ENCODE measurements around the gene NDUFB3. TPM values are rescaled to one million over a fixed set of nuclear protein-coding genes. Genes with fewer than 3 reads are reported as not detected.

The NDUFB3 gene
- total and polyA plus RNA-seq, 2 experiments from 2014 or later = 34.3 to 230 TPM

- H3K79me2 ChIP-seq (replicated peaks; ENCODE audit: insufficient read depth) = no peaks in the 10 kb centered on the region; the same call in 1 of the 2 replicates
- H3K27me3 ChIP-seq (ENCODE audit: insufficient read depth) = no peaks in the 10 kb centered on the region
- no peak overlapping the region for H3K27ac Mint-ChIP-seq
- no peaks in the 10 kb centered on the region for H3K4me1 Mint-ChIP-seq
- H3K4me1 ChIP-seq (ENCODE audit: insufficient read depth) = no peaks in the 10 kb centered on the region
- no peak overlapping the region for H3K4me3 ChIP-seq
- H3K9me2 ChIP-seq (ENCODE audit: insufficient read depth) = no peaks in the 10 kb centered on the region
- no peaks in the 10 kb centered on the region for H3K36me3 ChIP-seq (ENCODE audit: insufficient read depth)
- H3F3A ChIP-seq (replicated peaks; ENCODE audit: low read depth) = no peaks in the 10 kb centered on the region
- DNase-seq (ENCODE audit: low spot score) = no peak
- H3K36me3 Mint-ChIP-seq (ENCODE audit: low read depth) = peaks cover 17% of the 10 kb centered on the region; the same call in 2 of the 3 replicates
- H3K4me3 Mint-ChIP-seq = no peak overlapping the region
- H4K20me1 ChIP-seq (replicated peaks; ENCODE audit: insufficient read depth) = no peaks in the 10 kb centered on the region
- no peak overlapping the region for H2AFZ ChIP-seq
- no peaks in the 10 kb centered on the region for H3K27me3 Mint-ChIP-seq (ENCODE audit: insufficient read depth, low read depth, poor library complexity)
- ATAC-seq = no peak
- peaks cover 29% of the 10 kb centered on the region; the same call in 2 of the 3 replicates for H3K9me3 Mint-ChIP-seq
- H3K27ac ChIP-seq (ENCODE audit: low read depth) = no peak overlapping the region
- no peak overlapping the region for H3K4me2 ChIP-seq
- TF ChIP-seq ZNF331 (CRISPR knock-in tag; IDR thresholded peaks at IDR 0.05; ENCODE audit: low read depth) (no peak), STAT1 (IDR thresholded peaks at IDR 0.05; ENCODE audit: unreplicated experiment) (no peak), ZNF462 (CRISPR knock-in tag; IDR thresholded peaks at IDR 0.05) (no peak), EZH2phosphoT487 (IDR thresholded peaks at IDR 0.05; ENCODE audit: unreplicated experiment) (no peak), ZNF114 (CRISPR knock-in tag; IDR thresholded peaks at IDR 0.05) (no peak), EZH2 (IDR thresholded peaks at IDR 0.05; ENCODE audit: low read depth, unreplicated experiment) (no peak), JUNB (IDR thresholded peaks at IDR 0.05; ENCODE audit: unreplicated experiment) (no peak), NANOG (IDR thresholded peaks at IDR 0.05; ENCODE audit: borderline replicate concordance) (no peak), POLR2AphosphoS5 (IDR thresholded peaks at IDR 0.05; ENCODE audit: low read depth) (no peak), REST (IDR thresholded peaks at IDR 0.05; ENCODE audit: unreplicated experiment) (no peak), CREB1 (CRISPR knock-in tag; IDR thresholded peaks at IDR 0.05; ENCODE audit: low read depth) (no peak), ETS1 (IDR thresholded peaks at IDR 0.05) (no peak), CTCF (conservative IDR thresholded peaks at IDR 0.05; ENCODE audit: low read depth in 2 of 2) (no peak)
Measured at GRCh38 chr2:201040867-201041628, 30.8 kb upstream of the NDUFB3 start.

Data from GM23338 (cell line).